CD14-positive monocyte (primary cell): ENCODE data around the gene MT1G. TPM values are rescaled to one million over a fixed set of nuclear protein-coding genes. Genes with fewer than 3 reads are reported as not detected.

Source experiments
- DNase-seq, 3 donors: peaks; one replicate each; pipeline ENCODE4 v3.0.0-alpha.2; 2011 to 2022
- H2AFZ ChIP-seq: 2 replicates; pipeline ENCODE4 v1.6.0; 2012; ENCODE audit warnings: mild to moderate bottlenecking, low read depth, low read length, inconsistent platforms; ENCODE audit not compliant: insufficient read depth, poor library complexity, severe bottlenecking
- H3K27ac ChIP-seq, 2 donors: 1 replicate in 1 of 2; 2 replicates in 1 of 2; pipeline ENCODE4 v1.5.1; 2012 to 2013; ENCODE audit warnings: low read length in 2 of 2, control low read depth in 1 of 2, inconsistent platforms in 1 of 2, low read depth in 1 of 2, mild to moderate bottlenecking in 1 of 2
- H3K27me3 ChIP-seq, 2 donors: one replicate each; pipeline versions ENCODE4 v1.6.0 to v1.6.1; 2011 to 2013; ENCODE audit warnings: low read length in 2 of 2; ENCODE audit not compliant: control insufficient read depth in 2 of 2, insufficient read depth in 2 of 2
- H3K36me3 ChIP-seq, 2 donors: replicated peaks in 1 of 2; 1 replicate in 1 of 2; 2 replicates in 1 of 2; pipeline versions ENCODE4 v1.5.1 to v1.6.1; 2012 to 2013; ENCODE audit warnings: low read length in 2 of 2, control low read depth in 1 of 2, inconsistent platforms in 1 of 2, mild to moderate bottlenecking in 1 of 2; ENCODE audit not compliant: insufficient read depth in 2 of 2, control insufficient read depth in 1 of 2
- H3K4me1 ChIP-seq, 2 donors: 1 replicate in 1 of 2; 2 replicates in 1 of 2; pipeline versions ENCODE4 v1.5.1 to v1.6.1; 2012 to 2013; ENCODE audit warnings: low read length in 2 of 2, control low read depth in 1 of 2, inconsistent platforms in 1 of 2, mild to moderate bottlenecking in 1 of 2, moderate library complexity in 1 of 2; ENCODE audit not compliant: insufficient read depth in 2 of 2, control insufficient read depth in 1 of 2
- H3K4me2 ChIP-seq: replicated peaks from 2 replicates; pipeline ENCODE3; 2012; ENCODE audit warnings: low read length, moderate library complexity, mild to moderate bottlenecking; ENCODE audit not compliant: poor library complexity, severe bottlenecking; ENCODE audit errors: extremely low read depth
- H3K4me3 ChIP-seq, 3 experiments: fragments of 200-600 bp in 1 of 3; sonication (generic) in 1 of 3; replicated peaks in 1 of 3; 1 replicate in 2 of 3; 2 replicates in 1 of 3; pipeline ENCODE4 v1.5.1; 2011 to 2013; ENCODE audit warnings: low read length in 3 of 3, mild to moderate bottlenecking in 3 of 3, control low read depth in 2 of 3, low read depth in 2 of 3, inconsistent platforms in 1 of 3, moderate library complexity in 1 of 3
- H3K79me2 ChIP-seq: 2 replicates; pipeline ENCODE4 v1.6.0; 2012; ENCODE audit warnings: mild to moderate bottlenecking, control low read depth, inconsistent platforms, low read length, moderate library complexity; ENCODE audit not compliant: insufficient read depth
- H3K9ac ChIP-seq: 2 replicates; pipeline ENCODE4 v1.6.0; 2017; ENCODE audit warnings: low read length, mild to moderate bottlenecking; ENCODE audit not compliant: insufficient read depth, poor library complexity, severe bottlenecking
- H3K9me3 ChIP-seq, 2 donors: replicated peaks in 1 of 2; 1 replicate in 1 of 2; 2 replicates in 1 of 2; pipeline versions ENCODE4 v1.5.1 to v1.6.1; 2012 to 2013; ENCODE audit warnings: low read length in 2 of 2, control low read depth in 1 of 2; ENCODE audit not compliant: control insufficient read depth in 1 of 2, insufficient read depth in 1 of 2
- H4K20me1 ChIP-seq: 2 replicates; pipeline ENCODE4 v1.6.0; 2012; ENCODE audit warnings: mild to moderate bottlenecking, low read length, control low read depth, moderate library complexity; ENCODE audit not compliant: insufficient read depth
- H3K27ac Mint-ChIP-seq, 7 donors: one replicate each; pipeline ENCODE4 v1.8.0; 2020; ENCODE audit warnings: mild to moderate bottlenecking in 7 of 7, mixed read lengths in 7 of 7, moderate library complexity in 6 of 7, inconsistent platforms in 2 of 7
- H3K27me3 Mint-ChIP-seq, 3 donors: one replicate each; pipeline ENCODE4 v1.8.0; 2021 to 2022; ENCODE audit warnings: low read depth in 3 of 3, mild to moderate bottlenecking in 3 of 3, mixed read lengths in 3 of 3, moderate library complexity in 3 of 3, inconsistent platforms in 1 of 3
- H3K36me3 Mint-ChIP-seq, 2 donors: one replicate each; pipeline ENCODE4 v1.8.0; 2020; ENCODE audit warnings: mixed read lengths in 2 of 2, inconsistent platforms in 1 of 2, mild to moderate bottlenecking in 1 of 2
- H3K4me1 Mint-ChIP-seq: one replicate; pipeline ENCODE4 v1.8.0; 2020; ENCODE audit warnings: mild to moderate bottlenecking, mixed read lengths
- H3K4me3 Mint-ChIP-seq, 2 donors: one replicate each; pipeline ENCODE4 v1.8.0; 2020; ENCODE audit warnings: mild to moderate bottlenecking in 2 of 2, mixed read lengths in 2 of 2, moderate library complexity in 1 of 2
- H3K9me3 Mint-ChIP-seq, 7 donors: one replicate each; pipeline ENCODE4 v1.8.0; 2020 to 2022; ENCODE audit warnings: mixed read lengths in 7 of 7, mild to moderate bottlenecking in 6 of 7, moderate library complexity in 6 of 7, inconsistent platforms in 2 of 7
- CTCF ChIP-seq: fragments of 200-600 bp; IDR thresholded peaks from one replicate; pipeline ENCODE4 v1.8.0; 2022; ENCODE audit warnings: antibody characterized with exemption, mild to moderate bottlenecking
- WGBS: methylation state at CpG from one replicate; pipeline ENCODE4 v1.1.5; 2013; ENCODE audit warnings: missing lambda C conversion rate; ENCODE audit not compliant: insufficient coverage; 5-methylcytosine and 5-hydroxymethylcytosine counted together
- intact Hi-C, 2 donors: fragments of 100-400 bp; cut with micrococcal nuclease; formaldehyde crosslinking; loops; one replicate each; pipeline versions ENCODE4 v1.15.0 to v1.15.1; 2023
- polyA plus RNA-seq, 3 donors: library from polyadenylated mRNA; depleted of rRNA in 1 of 3; unstranded in 2 of 3; stranded (reverse) in 1 of 3; fragments of 300-500 nt in 2 of 3; fragments of >200 nt in 1 of 3; fragmentation: Illumina TruSeq in 2 of 3; gene quantifications; 1 replicate in 2 of 3; 2 replicates in 1 of 3; pipeline ENCODE4 v1.2.3, GENCODE V29; 2012 to 2021

MT1G gene
- polyA plus RNA-seq, 3 donors = 1.1 to 1.4 TPM; not detected in 1

GRCh38 chr16:56708525-56709442 lies 40.9 kb upstream of the MT1G start:
- Histone ChIP-seq H3K4me3 (no peak overlapping the region), H3K36me3 (no peaks in the 10 kb centered on the region), H3K79me2 (no peaks in the 10 kb centered on the region), H3K27me3 (no peaks in the 10 kb centered on the region), H3K27ac (no peak overlapping the region), H4K20me1 (no peaks in the 10 kb centered on the region), H3K9me3 (no peaks in the 10 kb centered on the region), H2AFZ (no peak overlapping the region), H3K4me1 (no peaks in the 10 kb centered on the region), H3K9ac (no peak overlapping the region), H3K4me2 (no peak overlapping the region)
- H3K27ac Mint-ChIP-seq = no peak overlapping the region
- intact Hi-C loops = loop anchor here (10.0 kb wide), 1 partner anchor 104 kb away; the partner anchor contains the start of gene MT2A (in 2 of the 2)
- H3K36me3 Mint-ChIP-seq = no peaks in the 10 kb centered on the region
- 89% methylated on average over 7 of the region's 13 CpGs for WGBS
- no peak overlapping the region for H3K4me3 Mint-ChIP-seq
- DNase-seq = no peak
- peaks cover 11 to 12% (median 11%) of the 10 kb centered on the region in 3 donors for H3K27me3 Mint-ChIP-seq
- no peaks in the 10 kb centered on the region for H3K4me1 Mint-ChIP-seq
- TF ChIP-seq CTCF = no peak
- no peaks in the 10 kb centered on the region for H3K9me3 Mint-ChIP-seq

- Mint-ChIP-seq H3K27me3 (peaks cover 3 to 7% (median 5%) of the 10 kb centered on the region in 3 donors), H3K9me3 (peaks cover 0 to 2% (median 0%) of the 10 kb centered on the region in 7 donors)
These were observed 35.0 kb upstream of the MT1G start for GRCh38 chr16:56702836-56703235.

More at GRCh38 chr16:56702836-56703235, 35.0 kb upstream of the MT1G start:
- no peak overlapping the region for H3K27ac ChIP-seq
- no peaks in the 10 kb centered on the region for H3K36me3 ChIP-seq
- H3K4me3 ChIP-seq = no peak overlapping the region
- intact Hi-C loops = loop anchor here (2.0 to 10.0 kb wide), 4 partner anchors 98 to 186 kb away; partner anchors contain the start of gene MT2A (in 2 of the 2)
- peaks cover 12% of the 10 kb centered on the region for H3K4me1 Mint-ChIP-seq
- no peaks in the 10 kb centered on the region for H3K4me1 ChIP-seq
- no peak for DNase-seq
- WGBS = 100% methylated on average over 2 of the region's 5 CpGs
- no peak for TF ChIP-seq CTCF
- H3K79me2 ChIP-seq = no peaks in the 10 kb centered on the region
- H4K20me1 ChIP-seq = no peaks in the 10 kb centered on the region
- peak overlapping the region in 1 of 7 donors; percentile 26 for H3K27ac Mint-ChIP-seq
- no peak overlapping the region for H3K9ac ChIP-seq
- H3K4me3 Mint-ChIP-seq = no peak overlapping the region
- H3K27me3 ChIP-seq = no peaks in the 10 kb centered on the region
- H3K9me3 ChIP-seq = no peaks in the 10 kb centered on the region
- no peak overlapping the region for H2AFZ ChIP-seq
- no peak overlapping the region for H3K4me2 ChIP-seq
- H3K36me3 Mint-ChIP-seq = no peaks in the 10 kb centered on the region
